ENCODE results near the gene LAMA2.

The LAMA2 gene

GRCh38 chr6:129183187-129183591, 300.3 kb downstream of the LAMA2 start:
- no peak for TF ChIP-seq CTCF (IDR thresholded peaks at IDR 0.05; ENCODE audit: low read depth, low read length, missing control alignments)
- DNase-seq (ENCODE audit: extremely low read depth, low read depth): no peak
- no peak overlapping the region for H3K4me3 ChIP-seq (replicated peaks; ENCODE audit: low read depth, low read length)

GRCh38 chr6:129183681-129184301, 300.9 kb downstream of the LAMA2 start:
- no peak for DNase-seq (ENCODE audit: extremely low read depth, low read depth)
- no peak overlapping the region for H3K4me3 ChIP-seq (replicated peaks; ENCODE audit: low read depth, low read length)
- no peak for TF ChIP-seq CTCF (IDR thresholded peaks at IDR 0.05; ENCODE audit: low read depth, low read length, missing control alignments)

- TF ChIP-seq CTCF (IDR thresholded peaks at IDR 0.05; ENCODE audit: low read depth, low read length, missing control alignments): no peak
- no peak overlapping the region for H3K4me3 ChIP-seq (replicated peaks; ENCODE audit: low read depth, low read length)
- DNase-seq (ENCODE audit: extremely low read depth, low read depth): no peak
Measured at GRCh38 chr6:129184324-129184723, 301.4 kb downstream of the LAMA2 start.

GRCh38 chr6:129184808-129185366, 301.9 kb downstream of the LAMA2 start:
- TF ChIP-seq CTCF (IDR thresholded peaks at IDR 0.05; ENCODE audit: low read depth, low read length, missing control alignments): no peak
- H3K4me3 ChIP-seq (replicated peaks; ENCODE audit: low read depth, low read length): no peak overlapping the region
- no peak for DNase-seq (ENCODE audit: extremely low read depth, low read depth)

GRCh38 chr6:129186988-129187387, 304.1 kb downstream of the LAMA2 start:
- no peak for TF ChIP-seq CTCF (IDR thresholded peaks at IDR 0.05; ENCODE audit: low read depth, low read length, missing control alignments)
- no peak overlapping the region for H3K4me3 ChIP-seq (replicated peaks; ENCODE audit: low read depth, low read length)
- peak; percentile 74 for DNase-seq (ENCODE audit: extremely low read depth, low read depth)

GRCh38 chr6:129188306-129188705, 305.4 kb downstream of the LAMA2 start:
- no peak for DNase-seq (ENCODE audit: extremely low read depth, low read depth)
- no peak for TF ChIP-seq CTCF (IDR thresholded peaks at IDR 0.05; ENCODE audit: low read depth, low read length, missing control alignments)
- H3K4me3 ChIP-seq (replicated peaks; ENCODE audit: low read depth, low read length): no peak overlapping the region

GRCh38 chr6:129188795-129189194, 305.9 kb downstream of the LAMA2 start:
- H3K4me3 ChIP-seq (replicated peaks; ENCODE audit: low read depth, low read length): no peak overlapping the region
- TF ChIP-seq CTCF (IDR thresholded peaks at IDR 0.05; ENCODE audit: low read depth, low read length, missing control alignments): no peak
- no peak for DNase-seq (ENCODE audit: extremely low read depth, low read depth)

Data from HFF-Myc (cell line).